HK-2 (cell line): ENCODE measurements around the gene TTC23.
"Not testable (repeated sequence)": the region's sequence is repeated elsewhere in the genome, so short reads cannot be mapped to it uniquely, and the experiment has no call there.

Experiments used
- DNase-seq: peaks from one replicate; pipeline ENCODE4 v3.0.0-alpha.2; 2018; ENCODE audit not compliant: unreplicated experiment

Gene TTC23

DNA sequence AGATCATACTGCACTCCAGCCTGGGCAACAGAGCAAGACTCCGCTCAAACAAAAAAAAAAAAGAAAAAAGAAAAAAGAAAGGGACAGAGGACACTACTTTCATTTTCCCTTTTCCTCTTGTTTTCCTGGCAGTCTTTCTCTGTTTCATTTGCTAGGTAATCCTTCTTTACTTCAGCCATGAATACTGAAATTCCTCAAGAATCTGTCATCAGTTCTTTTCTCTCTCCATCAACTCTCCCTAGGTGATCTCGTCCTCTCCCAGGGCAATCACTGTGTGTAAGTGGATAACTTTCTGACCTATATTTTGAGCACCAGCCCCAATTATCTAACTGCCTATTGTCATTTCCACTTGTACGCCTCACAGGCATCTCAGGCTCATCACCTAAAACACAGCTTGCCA lies 51.5 kb downstream of the TTC23 start:
- DNase-seq, result no peak

DNA sequence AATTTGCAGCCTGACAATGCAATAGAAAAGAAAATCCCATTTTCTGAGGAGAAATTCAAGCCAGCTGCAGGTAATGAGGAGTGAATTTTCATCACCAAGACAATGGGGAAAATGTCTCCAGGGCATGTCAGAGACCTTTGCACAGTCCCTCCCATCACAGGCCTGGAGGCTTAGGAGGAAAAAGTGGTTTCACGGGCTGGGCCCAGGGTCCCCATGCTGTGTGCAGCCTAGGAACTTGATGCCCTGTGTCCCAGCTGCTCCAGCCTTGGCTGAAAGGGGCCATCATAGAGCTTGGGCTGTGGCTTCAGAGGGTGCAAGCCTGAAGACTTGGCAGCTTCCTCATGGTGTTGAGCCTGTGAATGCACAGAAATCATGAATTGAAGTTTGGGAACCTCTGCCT lies 57.2 kb downstream of the TTC23 start:
- DNase-seq, result not testable (repeated sequence)

DNA sequence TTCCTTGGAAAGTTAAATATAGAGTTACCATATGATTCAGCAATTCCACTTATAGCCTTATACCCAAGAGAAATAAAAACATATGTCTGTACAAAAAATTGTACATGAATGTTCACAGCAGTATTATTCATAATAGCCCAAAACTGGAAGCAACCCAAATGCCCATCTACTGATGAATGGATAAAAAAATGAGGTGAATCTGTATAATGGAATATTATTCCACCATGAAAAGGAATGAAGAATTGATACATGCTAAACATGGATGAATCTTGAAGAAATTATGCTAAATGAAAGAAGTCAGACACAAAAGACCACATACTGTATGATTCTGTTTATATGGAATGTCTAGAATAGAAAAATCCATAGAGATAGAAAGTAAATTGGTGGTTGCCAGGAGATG lies 61.4 kb downstream of the TTC23 start:
- DNase-seq, result no peak

DNA sequence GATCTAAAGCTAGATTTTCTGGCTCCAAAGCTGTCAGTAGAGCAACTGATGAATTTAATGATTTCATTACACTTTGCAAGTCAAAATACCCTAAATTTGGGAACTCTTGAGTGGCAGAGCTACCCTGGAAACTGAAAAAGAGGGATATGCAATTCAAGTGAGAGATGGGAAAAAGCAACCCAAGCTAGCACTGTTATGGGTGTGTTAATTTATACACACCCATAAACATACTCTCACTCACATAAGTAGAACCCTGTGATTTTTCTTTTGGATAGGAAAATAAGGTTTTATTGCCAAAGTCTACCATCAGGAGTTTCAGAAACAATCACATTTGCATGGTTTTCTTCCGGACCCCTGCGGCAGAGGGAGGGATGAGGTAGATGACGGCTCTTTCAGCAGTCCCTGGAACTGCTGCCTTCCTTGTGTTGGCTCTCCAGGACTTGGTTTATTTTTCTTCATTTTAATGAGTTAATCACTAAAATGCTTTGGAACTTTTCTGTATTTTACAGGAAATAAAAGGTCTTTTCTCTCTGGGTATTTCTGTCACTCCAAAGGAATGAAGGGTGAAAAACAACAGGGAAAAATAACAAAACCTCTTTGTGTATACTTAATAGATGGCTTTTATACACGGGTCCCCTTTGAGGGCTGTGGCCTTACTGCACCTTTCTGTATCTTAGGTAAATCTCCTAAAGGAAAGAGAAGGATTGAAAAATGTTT lies 63.8 kb downstream of the TTC23 start:
- DNase-seq, result no peak

DNA sequence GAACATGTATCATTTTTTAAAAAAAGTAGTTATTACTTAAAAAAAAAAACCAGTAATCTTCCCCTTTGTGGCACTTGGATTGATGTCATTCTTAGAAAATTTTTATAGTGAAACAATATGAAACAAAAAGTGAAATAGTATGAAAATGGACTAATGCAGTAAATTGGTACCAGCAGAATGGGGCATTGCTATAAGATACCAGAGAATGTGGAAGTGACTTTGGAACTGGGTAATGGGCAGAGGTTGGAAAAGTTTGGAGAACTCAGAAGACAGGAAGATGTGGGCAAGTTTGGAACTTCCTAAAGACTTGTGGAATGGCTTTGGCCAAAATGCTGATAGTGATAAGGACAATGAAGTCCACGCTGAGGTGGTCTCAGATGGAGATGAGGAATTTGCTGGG lies 66.6 kb downstream of the TTC23 start:
- no peak for DNase-seq

DNA sequence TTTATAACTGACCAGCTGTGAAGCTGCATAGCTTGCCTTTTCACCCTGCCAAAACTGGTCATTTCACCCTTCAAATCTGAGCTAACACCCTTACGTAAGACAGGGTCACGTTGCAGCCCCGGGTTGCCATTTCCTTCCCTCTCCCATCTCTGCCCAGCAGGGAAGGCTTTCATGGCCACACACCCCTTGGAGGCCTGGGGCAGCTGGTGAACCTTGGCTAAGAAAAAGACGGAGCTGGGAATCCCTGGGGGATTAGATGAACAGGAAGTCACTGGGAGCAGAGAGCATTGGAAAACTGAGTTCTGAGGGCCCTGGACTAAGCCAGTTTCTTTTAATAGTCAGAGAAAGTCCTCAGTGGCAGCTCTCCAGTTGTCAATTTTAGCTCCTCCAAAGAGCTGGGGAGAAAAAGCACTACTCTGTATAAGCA lies 67.8 kb downstream of the TTC23 start:
- DNase-seq, result no peak

DNA sequence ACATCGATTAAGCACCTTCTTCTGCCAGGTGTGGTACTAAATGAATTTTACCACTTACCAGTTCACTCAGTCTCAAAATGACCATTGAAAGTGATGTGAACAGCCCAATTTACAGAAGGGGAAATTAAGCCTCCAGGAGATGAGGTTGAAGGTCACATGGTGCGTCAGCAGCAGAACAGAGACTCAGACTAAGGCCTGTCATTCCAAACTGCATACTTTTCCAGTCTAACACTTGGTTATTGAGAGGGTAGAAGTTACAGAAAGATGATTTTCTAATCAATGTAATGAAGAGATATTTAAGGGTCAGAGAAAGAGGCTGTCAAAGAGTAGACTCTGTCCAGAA lies 68.4 kb downstream of the TTC23 start:
- DNase-seq, result no peak

DNA sequence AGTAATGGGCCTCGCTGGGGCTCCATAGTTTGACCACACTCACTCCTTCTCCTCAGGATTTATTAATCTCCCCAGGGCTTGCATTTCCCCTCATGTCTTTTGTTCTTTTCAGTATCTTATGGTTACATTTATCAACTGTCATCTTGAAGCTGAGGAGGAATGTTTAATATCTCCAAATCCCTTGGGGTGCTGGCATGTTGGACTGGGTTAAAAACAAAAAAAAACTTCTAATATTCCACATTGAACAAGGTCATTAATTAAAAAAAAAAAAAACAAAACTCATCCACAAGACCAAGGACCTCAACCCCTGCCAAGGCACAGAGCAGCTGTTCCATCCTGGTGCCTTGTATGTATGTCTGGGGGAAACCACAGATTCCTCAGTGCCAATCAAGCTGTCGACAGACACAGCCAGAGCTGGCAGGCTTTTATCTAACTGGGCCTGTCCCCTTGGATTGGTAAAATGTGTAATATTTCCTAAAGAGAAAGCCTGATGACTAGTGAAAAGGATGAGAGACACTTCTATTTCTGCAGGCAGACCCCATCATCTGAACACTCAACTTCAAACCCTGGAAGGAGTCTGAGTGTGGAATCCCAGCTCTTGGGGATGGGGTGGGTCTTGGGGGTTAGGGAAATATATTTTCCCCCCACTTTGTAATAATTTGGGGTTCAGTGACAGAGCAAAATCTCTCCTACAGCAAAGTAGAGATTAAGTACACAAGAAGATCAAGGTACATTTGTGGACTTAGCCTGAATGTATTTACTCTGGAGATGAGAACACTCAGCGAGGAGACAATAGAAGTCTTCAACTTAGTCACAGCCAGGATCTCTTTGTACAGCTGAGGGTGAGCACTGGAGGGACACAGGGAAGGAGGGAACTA lies 69.1 kb downstream of the TTC23 start:
- DNase-seq, result no peak

DNA sequence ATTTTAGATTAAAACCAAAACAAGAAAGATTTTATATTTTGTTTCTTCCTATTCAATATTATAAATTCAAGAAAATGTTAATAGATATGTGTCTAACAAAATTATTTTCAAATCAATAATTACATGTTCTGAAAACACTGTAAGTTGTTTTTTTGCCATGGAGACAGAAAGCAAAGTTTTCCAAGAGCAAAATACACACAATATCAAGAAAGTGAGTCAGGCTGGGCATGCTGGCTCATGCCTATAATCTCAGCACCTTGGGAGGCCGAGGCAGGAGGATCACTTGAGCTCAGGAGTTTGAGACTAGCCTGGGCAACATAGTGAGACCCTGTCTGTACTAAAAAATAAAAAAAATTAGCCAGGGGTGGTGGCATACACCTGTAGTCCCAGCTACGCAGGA lies 71.7 kb downstream of the TTC23 start:
- no peak for DNase-seq

DNA sequence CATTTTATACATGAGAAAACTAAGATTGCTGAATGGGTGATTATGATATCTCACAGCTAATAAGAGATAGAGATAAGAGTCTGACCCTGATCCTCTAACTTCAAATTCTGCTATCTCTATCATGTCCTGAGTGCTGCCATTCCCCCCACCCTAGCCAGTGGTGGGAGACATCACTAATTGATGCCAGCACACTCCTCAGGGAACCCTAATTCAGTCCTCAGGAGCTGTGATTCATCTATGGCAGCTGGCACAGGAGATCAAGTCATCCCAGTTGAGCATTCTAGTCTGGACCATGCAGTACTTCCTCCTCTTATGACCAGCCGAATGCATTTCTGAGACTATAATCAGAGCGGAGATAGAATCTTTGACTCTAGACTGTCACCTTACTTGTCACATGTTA lies 72.6 kb downstream of the TTC23 start:
- no peak for DNase-seq

DNA sequence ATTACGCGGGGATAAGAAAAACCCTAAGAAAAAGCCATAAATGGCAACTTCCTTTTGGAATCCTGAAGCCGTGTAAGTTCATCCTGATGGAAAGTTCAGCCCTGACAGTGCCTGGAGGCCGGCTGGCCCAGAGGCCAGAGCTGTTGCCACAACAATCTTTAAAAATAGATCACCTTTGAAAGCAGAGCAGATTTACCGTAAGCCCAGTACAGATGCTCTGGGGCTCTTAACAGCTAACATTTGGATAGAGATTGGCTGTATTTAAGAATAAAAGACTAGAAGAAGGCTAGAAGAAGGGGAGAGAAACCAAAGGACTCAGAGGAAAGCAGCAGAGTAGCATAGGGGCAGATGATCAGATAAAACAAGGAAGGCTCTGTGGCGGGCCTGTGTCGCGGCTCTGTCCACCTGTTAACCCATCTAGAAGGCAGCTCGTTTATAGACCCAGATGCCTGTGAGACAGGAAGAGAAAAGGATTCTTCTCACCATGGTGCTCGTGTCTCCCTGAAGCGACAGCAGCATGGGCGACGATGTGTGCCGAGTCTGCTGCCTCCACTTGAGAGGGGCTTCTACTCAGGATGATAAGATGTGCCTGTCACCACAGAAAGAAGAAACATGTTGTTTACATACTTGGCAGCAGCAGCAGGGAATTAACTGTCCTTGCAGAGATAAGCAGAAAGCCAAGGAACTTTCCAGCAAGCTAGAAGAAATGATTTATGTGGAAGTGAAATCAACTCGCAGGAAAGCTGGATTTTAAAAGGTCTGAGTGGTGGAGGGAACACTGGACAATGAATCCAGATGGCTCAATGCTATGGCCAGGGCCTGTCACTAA lies 74.6 kb downstream of the TTC23 start:
- no peak for DNase-seq

DNA sequence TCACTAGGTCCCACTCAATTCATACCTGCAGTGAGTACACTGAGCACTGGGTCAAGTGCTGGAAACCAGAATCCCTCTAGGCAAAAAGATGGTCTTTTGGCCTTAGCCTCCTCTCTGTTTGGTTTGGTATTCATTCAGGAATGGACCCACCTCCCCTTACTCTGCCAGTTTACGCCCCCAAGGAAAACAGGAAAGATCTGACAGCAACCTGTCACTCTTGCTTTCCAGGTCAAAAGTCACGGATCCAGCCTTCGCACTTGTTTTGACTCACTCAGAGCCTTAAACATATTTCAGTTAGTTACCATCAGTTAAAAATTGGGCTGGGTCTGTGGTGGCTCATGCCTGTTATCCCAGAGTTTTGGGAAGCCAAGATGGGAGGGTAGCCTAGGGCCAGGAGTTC lies 76.4 kb downstream of the TTC23 start:
- no peak for DNase-seq

DNA sequence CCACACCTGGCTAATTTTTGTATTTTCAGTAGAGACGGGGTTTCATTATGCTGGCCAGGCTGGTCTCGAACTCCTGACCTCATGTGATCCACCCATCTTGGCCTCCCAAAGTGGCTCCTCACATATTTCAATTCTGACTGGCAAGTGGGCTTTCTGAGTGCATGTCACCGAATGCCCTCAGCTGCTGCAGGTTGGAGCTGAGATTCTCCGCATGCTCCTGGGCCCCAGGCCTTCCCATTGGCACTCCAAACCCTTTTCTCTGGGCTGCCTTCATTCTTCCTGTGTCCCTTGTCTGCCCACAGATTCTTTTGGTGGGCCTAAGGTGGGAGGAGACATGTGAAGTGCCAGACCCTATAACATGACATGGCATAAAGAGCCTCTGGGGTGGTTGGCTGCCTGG lies 77.2 kb downstream of the TTC23 start:
- DNase-seq, result no peak

DNA sequence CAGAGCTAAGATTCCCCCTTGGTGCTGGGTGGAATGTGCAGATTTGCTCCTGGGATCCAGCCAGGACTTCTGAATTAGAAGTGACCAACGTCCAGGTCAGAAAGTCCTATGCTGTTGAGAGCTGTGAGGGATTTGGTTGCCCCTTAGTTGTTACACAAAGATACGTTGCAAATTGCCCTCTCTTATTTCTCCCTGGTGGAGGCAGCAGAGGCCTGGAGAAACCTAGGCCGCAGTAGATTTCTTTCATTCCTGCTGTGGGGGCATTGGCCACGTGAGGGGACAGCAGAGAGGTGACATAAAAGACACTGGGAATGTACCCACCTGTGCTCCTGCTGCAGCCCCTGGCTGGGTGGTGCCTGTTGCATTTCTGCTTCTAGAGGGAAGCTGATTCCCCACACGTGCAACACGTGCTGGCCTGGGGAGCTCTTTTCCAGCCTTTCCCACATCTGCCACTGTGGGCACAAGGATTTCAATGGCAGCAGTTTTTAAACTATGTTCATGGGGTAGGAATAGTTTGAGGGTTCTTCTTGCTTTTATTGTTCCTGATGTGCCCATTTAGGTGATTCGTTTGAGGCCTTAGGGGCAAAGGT lies 78.8 kb downstream of the TTC23 start:
- no peak for DNase-seq

DNA sequence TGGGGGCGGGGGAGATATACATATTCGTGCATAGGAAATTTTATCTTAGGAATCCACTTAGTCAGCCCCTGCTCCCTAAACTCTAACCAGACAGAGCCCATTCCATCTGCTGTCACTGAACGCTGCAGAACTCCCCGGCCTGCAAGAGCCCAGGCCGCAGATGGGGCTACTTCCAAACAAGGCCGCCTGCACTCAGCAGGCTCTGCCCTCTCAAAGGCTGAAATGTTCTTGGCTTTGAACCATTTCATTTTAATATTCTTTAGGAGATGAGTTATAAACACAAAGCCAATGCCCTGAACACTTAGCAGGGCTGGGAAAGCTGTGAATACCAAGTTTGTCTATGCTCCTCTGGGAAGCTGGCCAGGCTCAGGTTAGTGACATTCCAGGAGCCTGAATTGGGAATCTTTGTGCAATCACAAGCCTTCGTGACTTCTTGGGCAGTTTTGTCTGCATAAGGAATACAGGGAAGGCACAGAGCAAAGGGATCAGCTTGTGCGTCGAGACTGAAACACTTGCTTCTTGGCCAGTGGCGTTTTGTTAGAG lies 79.5 kb downstream of the TTC23 start:
- DNase-seq, result no peak

DNA sequence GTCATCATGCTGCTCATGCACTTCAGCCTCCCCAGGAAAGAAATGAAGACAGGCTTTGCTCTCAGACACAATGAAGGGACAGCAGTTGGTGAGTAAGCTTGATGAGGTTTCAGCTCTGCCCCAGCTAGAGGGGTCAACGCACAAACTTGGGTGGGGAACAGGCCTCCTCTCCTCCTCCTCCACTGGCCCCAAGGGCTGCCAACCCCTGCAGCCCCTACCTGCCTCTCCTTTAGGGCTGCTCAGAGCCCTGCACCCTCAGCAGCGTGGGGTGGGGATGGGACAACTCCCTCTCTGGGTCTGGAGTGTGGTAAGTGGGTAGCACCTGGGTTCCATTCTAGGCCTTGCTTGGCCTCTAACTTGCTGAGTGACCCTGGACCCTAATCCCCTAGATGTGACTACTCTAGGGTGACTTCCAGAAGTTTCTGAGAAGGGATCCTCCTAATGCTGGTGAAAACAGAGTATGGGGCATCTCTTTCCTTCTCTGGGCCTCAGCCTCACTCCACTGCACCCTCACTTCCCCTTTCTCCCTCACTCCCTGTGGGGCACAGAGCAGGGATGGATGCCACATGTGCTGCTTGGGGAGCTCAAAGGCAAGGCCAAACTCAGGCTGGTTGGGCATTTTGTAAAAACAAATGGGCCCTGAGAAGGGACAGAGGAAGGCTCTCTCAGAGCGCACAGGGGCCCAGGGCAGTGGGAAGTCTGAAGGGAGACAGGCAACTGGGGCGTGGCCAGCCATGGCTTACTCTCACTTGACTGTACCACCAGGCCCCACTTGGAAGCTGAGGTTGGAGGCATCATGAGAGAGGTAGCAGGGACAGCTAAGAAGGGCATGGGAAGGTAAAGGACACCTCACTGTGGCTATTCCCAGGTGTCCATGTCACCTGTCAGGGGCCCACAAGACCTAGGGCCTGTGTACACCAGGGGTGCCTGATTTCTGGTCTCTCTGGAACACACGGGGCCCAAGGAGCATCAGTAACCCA lies 80.5 kb downstream of the TTC23 start:
- no peak for DNase-seq

DNA sequence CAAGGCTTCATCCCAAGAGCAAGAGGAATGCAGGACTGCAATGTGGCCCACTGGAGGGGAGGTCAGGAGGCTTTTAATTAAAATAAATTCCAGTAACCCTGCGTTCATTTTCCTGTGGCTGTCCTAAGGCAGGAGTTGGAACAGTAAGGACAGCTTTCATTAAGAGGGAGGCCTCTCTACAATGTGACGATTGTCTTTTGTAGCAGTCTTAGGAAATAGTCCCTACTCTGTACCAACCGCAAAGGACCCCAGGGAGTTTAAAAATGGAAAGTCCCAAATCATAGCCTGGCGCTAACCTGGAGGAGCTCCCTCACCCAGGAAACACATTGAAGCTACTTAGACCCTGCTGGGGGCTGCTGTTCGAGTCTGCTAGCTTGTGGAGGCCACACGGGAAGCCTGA lies 81.7 kb downstream of the TTC23 start:
- no peak for DNase-seq

DNA sequence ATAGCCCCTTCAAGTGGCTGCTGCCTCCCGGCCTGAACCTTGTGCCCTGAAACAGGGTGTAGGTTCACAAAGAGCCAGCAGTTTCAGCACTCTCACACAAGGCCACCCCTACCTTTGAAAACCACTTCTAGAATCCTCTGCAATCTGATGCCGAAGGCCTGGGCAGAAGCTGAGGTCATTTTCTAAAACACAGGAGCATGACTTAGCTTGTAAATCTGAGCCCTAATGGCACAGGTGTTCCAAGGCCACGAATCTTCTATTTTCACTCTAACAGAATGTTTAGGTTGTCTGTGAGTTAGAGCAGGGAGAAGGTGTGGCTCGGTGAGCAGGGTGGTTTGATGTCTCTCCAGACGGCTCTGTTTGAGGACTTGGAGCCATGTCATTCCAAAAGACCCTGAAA lies 82.2 kb downstream of the TTC23 start:
- no peak for DNase-seq

DNA sequence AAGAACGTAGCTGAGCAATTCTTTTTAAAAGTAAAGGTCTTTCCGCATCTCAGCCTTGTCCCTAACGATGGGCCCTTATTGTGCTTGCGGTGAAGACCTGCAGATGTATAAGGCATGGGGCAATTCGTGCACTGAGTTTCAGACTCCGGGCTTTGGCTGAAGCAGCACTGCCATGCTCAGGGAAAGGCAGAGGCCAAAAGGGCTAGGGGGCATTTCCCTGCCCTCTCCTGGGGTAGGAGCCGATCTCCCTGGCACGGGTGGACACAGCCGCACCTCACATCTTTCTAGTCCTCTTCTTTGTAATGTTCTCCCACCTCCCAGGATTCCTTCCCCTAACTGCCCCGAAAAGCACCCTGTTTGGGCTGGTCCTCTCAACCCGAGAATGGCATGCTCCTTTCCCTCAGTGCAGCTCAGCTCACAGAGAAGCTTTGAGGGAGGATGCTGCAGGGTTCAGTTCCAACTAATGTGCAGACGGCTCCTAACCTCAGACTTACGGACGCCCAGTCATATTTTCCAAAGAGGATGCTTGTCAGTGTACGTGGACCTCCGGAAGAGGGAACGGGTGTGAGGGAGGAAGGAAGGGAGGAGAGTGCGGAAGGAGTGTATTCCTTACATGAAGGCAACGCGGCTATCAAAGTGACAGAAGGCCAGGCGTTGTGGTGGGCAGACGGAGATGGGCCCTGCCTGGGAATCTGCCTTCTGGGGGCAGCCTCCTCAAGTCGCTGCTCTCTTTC lies 83.3 kb downstream of the TTC23 start:
- no peak for DNase-seq
